B cell (primary cell): Measurements from ENCODE around the gene STX17.

ENCODE experiments used
- CTCF ChIP-seq: fragments of 200-600 bp; IDR thresholded peaks from one replicate; pipeline ENCODE4 v1.8.0; 2022; ENCODE audit warnings: antibody characterized with exemption, mild to moderate bottlenecking
- EZH2 ChIP-seq: IDR thresholded peaks from 2 replicates; pipeline ENCODE4 v1.6.1; 2012; ENCODE audit warnings: borderline replicate concordance, low read depth, mild to moderate bottlenecking, moderate library complexity, low read length; ENCODE audit not compliant: insufficient read depth, poor library complexity, severe bottlenecking

GRCh38 chr9:99998266-99998665 is 91.8 kb downstream of the STX17 start:
- TF ChIP-seq CTCF (no peak), EZH2 (no peak)
